ENCODE results near the gene MSN. TPM values are rescaled to one million over a fixed set of nuclear protein-coding genes. Genes with fewer than 3 reads are reported as not detected.

MSN gene
- total RNA-seq, 2 experiments from 2014 or later: 268 to 273 TPM

GRCh38 chrX:65633826-65634225, 33.6 kb upstream of the MSN start:
- no peak overlapping the region for H3K27ac ChIP-seq (ENCODE audit: low read depth in 1 of 2, low read length in 2 of 2)
- CTCF ChIA-PET: no interaction called here
- DNase-seq: no peak
- H3K9me3 Mint-ChIP-seq: no peaks in the 10 kb centered on the region
- no peaks in the 10 kb centered on the region for H3K36me3 Mint-ChIP-seq (ENCODE audit: low read depth)
- POLR2A ChIA-PET: no interaction called here
- H3K36me3 ChIP-seq (ENCODE audit: insufficient read depth, low read length): no peaks in the 10 kb centered on the region
- H3K9me3 ChIP-seq (ENCODE audit: control insufficient read depth in 1 of 2, insufficient read depth in 1 of 2, low read length in 2 of 2): no peaks in the 10 kb centered on the region
- ATAC-seq (ENCODE audit: poor library complexity): no peak
- intact Hi-C loops (cut with DNase I, micrococcal nuclease): no loop called here
- no peaks in the 10 kb centered on the region for H3K4me1 Mint-ChIP-seq (ENCODE audit: low read depth)
- no peak overlapping the region for H3K4me3 Mint-ChIP-seq
- no peak overlapping the region for H3K27ac Mint-ChIP-seq
- H3K4me3 ChIP-seq (ENCODE audit: low read length): no peak overlapping the region
- no peaks in the 10 kb centered on the region for H3K4me1 ChIP-seq (ENCODE audit: insufficient read depth, low read length)
- no peak for TF ChIP-seq CTCF (IDR thresholded peaks at IDR 0.05)
- H3K27me3 ChIP-seq (ENCODE audit: control insufficient read depth in 1 of 2, insufficient read depth in 2 of 2, low read length in 2 of 2): no peaks in the 10 kb centered on the region
- no peaks in the 10 kb centered on the region for H3K27me3 Mint-ChIP-seq

GRCh38 chrX:65634732-65635131, 32.7 kb upstream of the MSN start:
- no peak overlapping the region for H3K27ac Mint-ChIP-seq
- no peaks in the 10 kb centered on the region for H3K36me3 Mint-ChIP-seq (ENCODE audit: low read depth)
- no peak overlapping the region for H3K4me3 Mint-ChIP-seq
- no peaks in the 10 kb centered on the region for H3K27me3 Mint-ChIP-seq
- no peaks in the 10 kb centered on the region for H3K27me3 ChIP-seq (ENCODE audit: control insufficient read depth in 1 of 2, insufficient read depth in 2 of 2, low read length in 2 of 2)
- no peak for TF ChIP-seq CTCF (IDR thresholded peaks at IDR 0.05)
- H3K4me1 Mint-ChIP-seq (ENCODE audit: low read depth): no peaks in the 10 kb centered on the region
- POLR2A ChIA-PET: no interaction called here
- CTCF ChIA-PET: no interaction called here
- H3K9me3 Mint-ChIP-seq: no peaks in the 10 kb centered on the region
- DNase-seq (no peak), ATAC-seq (ENCODE audit: poor library complexity) (no peak)
- H3K4me1 ChIP-seq (ENCODE audit: insufficient read depth, low read length): no peaks in the 10 kb centered on the region
- no peaks in the 10 kb centered on the region for H3K36me3 ChIP-seq (ENCODE audit: insufficient read depth, low read length)
- no peaks in the 10 kb centered on the region for H3K9me3 ChIP-seq (ENCODE audit: control insufficient read depth in 1 of 2, insufficient read depth in 1 of 2, low read length in 2 of 2)
- H3K27ac ChIP-seq (ENCODE audit: low read depth in 1 of 2, low read length in 2 of 2): no peak overlapping the region
- no peak overlapping the region for H3K4me3 ChIP-seq (ENCODE audit: low read length)
- intact Hi-C loops (cut with DNase I, micrococcal nuclease): loop anchor here in 1 of 2 experiments (5.0 kb wide), 1 partner anchor 32 kb away; no protein-coding TSS in a partner anchor

GRCh38 chrX:65635378-65635777, 32.1 kb upstream of the MSN start:
- POLR2A ChIA-PET: no interaction called here
- CTCF ChIA-PET: no interaction called here
- Histone ChIP-seq H3K27me3 (ENCODE audit: control insufficient read depth in 1 of 2, insufficient read depth in 2 of 2, low read length in 2 of 2) (no peaks in the 10 kb centered on the region), H3K36me3 (ENCODE audit: insufficient read depth, low read length) (no peaks in the 10 kb centered on the region), H3K4me3 (ENCODE audit: low read length) (no peak overlapping the region), H3K27ac (ENCODE audit: low read depth in 1 of 2, low read length in 2 of 2) (no peak overlapping the region), H3K9me3 (ENCODE audit: control insufficient read depth in 1 of 2, insufficient read depth in 1 of 2, low read length in 2 of 2) (no peaks in the 10 kb centered on the region), H3K4me1 (ENCODE audit: insufficient read depth, low read length) (no peaks in the 10 kb centered on the region)
- intact Hi-C loops (cut with DNase I, micrococcal nuclease): loop anchor here in 1 of 2 experiments (5.0 kb wide), 1 partner anchor 33 kb away; no protein-coding TSS in a partner anchor
- no peak for ATAC-seq (ENCODE audit: poor library complexity)
- no peak for TF ChIP-seq CTCF (IDR thresholded peaks at IDR 0.05)
- Mint-ChIP-seq H3K27me3 (no peaks in the 10 kb centered on the region), H3K4me3 (no peak overlapping the region), H3K9me3 (no peaks in the 10 kb centered on the region), H3K27ac (no peak overlapping the region), H3K4me1 (ENCODE audit: low read depth) (no peaks in the 10 kb centered on the region), H3K36me3 (ENCODE audit: low read depth) (no peaks in the 10 kb centered on the region)
- DNase-seq: no peak

Data from CD4-positive, alpha-beta T cell (primary cell).